Esophagus squamous epithelium (tissue), 5 donors: ENCODE measurements around the gene MMS22L. TPM values are rescaled to one million over a fixed set of nuclear protein-coding genes. Genes with fewer than 3 reads are reported as not detected.

ENCODE experiments used
- DNase-seq: peaks from one replicate; lab custom pipeline; 2025; lab: John Stamatoyannopoulos, UW
- H3K27ac ChIP-seq, 4 donors: fragments of 200-600 bp; sonication (generic); one replicate each; pipeline ENCODE4 v1.5.1; 2016 to 2019; ENCODE audit warnings: mild to moderate bottlenecking in 1 of 4
- H3K27me3 ChIP-seq, 4 donors: fragments of 200-600 bp; sonication (generic); 1 replicate in 3 of 4; 2 replicates in 1 of 4; pipeline versions ENCODE4 v1.5.1 to v1.6.0; 2017 to 2021; ENCODE audit warnings: antibody characterized with exemption in 1 of 4
- H3K36me3 ChIP-seq, 3 donors: fragments of 200-600 bp; sonication (generic); one replicate each; pipeline ENCODE4 v1.5.1; 2016 to 2019
- H3K4me1 ChIP-seq, 3 donors: fragments of 200-600 bp; sonication (generic); one replicate each; pipeline ENCODE4 v1.5.1; 2017 to 2019
- H3K4me3 ChIP-seq, 4 donors: fragments of 200-600 bp; sonication (generic); 1 replicate in 3 of 4; 2 replicates in 1 of 4; pipeline ENCODE4 v1.5.1; 2016 to 2019; ENCODE audit warnings: mild to moderate bottlenecking in 2 of 4, moderate library complexity in 1 of 4
- H3K9me3 ChIP-seq, 3 donors: fragments of 200-600 bp; sonication (generic); one replicate each; pipeline ENCODE4 v1.5.1; 2016 to 2019
- POLR2A ChIP-seq, 4 donors: fragments of 450-650 bp; IDR thresholded peaks; one replicate each; pipeline ENCODE4 v1.6.1; 2017; ENCODE audit warnings: antibody characterized with exemption in 4 of 4, mild to moderate bottlenecking in 4 of 4, moderate library complexity in 3 of 4
- WGBS, 2 donors: methylation state at CpG; one replicate each; pipeline ENCODE4 v1.1.5; 2018; 5-methylcytosine and 5-hydroxymethylcytosine counted together
- intact Hi-C: fragments of 100-400 bp; cut with DNase I; formaldehyde crosslinking; loops from one replicate; pipeline ENCODE4 v1.15.0; 2022
- total RNA-seq, 4 donors: library from RNA; depleted of rRNA; stranded (reverse); fragments of >200 nt; gene quantifications; one replicate each; pipeline ENCODE4 v1.1.0, GENCODE V29; 2016
- TF ChIP-seq, protein P1 (sequence below), 6 experiments: fragments of 450-650 bp in 4 of 6; fragments of 200-600 bp in 2 of 6; sonication (generic) in 2 of 6; IDR thresholded peaks; one replicate each; pipeline ENCODE4 v1.5.1; 2016 to 2019; ENCODE audit warnings: antibody characterized with exemption in 6 of 6, mild to moderate bottlenecking in 4 of 6, moderate library complexity in 4 of 6
- donor health status: DM: yes; HTN: yes; CAD: no.

Gene MMS22L
- total RNA-seq, 4 donors from 2014 or later, result 7.4 to 14.2 (median 9.7) TPM

GRCh38 chr6:97113170-97113569 is 169.8 kb downstream of the MMS22L start:
- WGBS, 2 donors, result 55 to 63% methylated on average over 1 of the region's 1 CpG
- DNase-seq, result no peak
- Histone ChIP-seq H3K4me1 (no peaks in the 10 kb centered on the region), H3K36me3 (no peaks in the 10 kb centered on the region), H3K9me3 (peaks cover 0 to 7% (median 0%) of the 10 kb centered on the region in 3 donors), H3K4me3 (no peak overlapping the region), H3K27me3 (no peaks in the 10 kb centered on the region), H3K27ac (no peak overlapping the region)
- TF ChIP-seq, protein P1, sequence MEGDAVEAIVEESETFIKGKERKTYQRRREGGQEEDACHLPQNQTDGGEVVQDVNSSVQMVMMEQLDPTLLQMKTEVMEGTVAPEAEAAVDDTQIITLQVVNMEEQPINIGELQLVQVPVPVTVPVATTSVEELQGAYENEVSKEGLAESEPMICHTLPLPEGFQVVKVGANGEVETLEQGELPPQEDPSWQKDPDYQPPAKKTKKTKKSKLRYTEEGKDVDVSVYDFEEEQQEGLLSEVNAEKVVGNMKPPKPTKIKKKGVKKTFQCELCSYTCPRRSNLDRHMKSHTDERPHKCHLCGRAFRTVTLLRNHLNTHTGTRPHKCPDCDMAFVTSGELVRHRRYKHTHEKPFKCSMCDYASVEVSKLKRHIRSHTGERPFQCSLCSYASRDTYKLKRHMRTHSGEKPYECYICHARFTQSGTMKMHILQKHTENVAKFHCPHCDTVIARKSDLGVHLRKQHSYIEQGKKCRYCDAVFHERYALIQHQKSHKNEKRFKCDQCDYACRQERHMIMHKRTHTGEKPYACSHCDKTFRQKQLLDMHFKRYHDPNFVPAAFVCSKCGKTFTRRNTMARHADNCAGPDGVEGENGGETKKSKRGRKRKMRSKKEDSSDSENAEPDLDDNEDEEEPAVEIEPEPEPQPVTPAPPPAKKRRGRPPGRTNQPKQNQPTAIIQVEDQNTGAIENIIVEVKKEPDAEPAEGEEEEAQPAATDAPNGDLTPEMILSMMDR (IDR thresholded peaks at IDR 0.05), result no peak
- TF ChIP-seq POLR2A (IDR thresholded peaks at IDR 0.05), result no peak
- intact Hi-C loops, result no loop called here

DNA sequence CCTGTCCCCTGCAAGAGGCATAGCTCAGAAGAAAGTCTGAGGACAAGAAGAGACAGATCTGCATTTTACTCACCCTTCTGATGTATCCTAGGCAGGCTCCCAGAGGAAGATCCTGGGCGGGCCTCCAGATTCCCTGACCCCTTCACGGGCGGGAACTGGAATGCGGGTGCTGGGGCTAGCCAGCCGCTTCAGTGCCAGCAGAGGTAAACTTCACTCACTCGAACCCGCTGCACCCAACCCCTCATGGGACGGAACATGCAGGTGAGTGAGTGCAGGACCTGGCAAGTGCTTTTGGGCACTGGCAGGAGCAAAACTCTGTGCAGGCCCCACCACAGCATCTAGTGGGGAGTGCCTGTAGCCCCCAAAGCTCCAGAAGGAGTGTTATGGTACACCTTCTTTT is 171.8 kb downstream of the MMS22L start:
- H3K9me3 ChIP-seq, result peaks cover 0 to 7% (median 0%) of the 10 kb centered on the region in 3 donors
- 90 to 97% methylated on average over 2 to 7 of the region's 8 CpGs for WGBS, 2 donors
- H3K4me3 ChIP-seq, result no peak overlapping the region
- H3K27ac ChIP-seq, result no peak overlapping the region
- H3K36me3 ChIP-seq, result no peaks in the 10 kb centered on the region
- intact Hi-C loops, result no loop called here
- no peak for TF ChIP-seq POLR2A (IDR thresholded peaks at IDR 0.05)
- TF ChIP-seq, protein P1 (IDR thresholded peaks at IDR 0.05), result no peak
- no peaks in the 10 kb centered on the region for H3K4me1 ChIP-seq
- DNase-seq, result no peak
- H3K27me3 ChIP-seq, result no peaks in the 10 kb centered on the region

DNA sequence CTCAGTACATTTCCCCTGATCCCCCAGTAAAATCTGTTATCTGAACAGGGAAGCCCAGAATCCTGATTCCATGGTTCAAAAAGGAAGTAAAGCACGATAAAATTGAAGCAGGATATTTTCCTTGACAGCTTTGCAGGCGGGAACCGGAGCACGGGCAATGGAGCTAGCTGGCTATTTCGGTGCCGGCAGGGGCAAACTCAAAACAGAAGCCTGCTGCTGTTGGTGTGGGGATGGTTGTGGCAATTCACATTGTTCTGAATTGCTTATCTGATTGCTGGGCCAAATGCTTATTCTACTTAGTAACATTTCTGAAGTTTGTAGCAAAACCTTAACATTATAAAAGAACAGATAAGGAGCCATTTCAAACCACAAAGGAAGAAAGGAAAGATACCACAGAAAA is 172.4 kb downstream of the MMS22L start:
- intact Hi-C loops, result no loop called here
- TF ChIP-seq POLR2A (IDR thresholded peaks at IDR 0.05), result no peak
- TF ChIP-seq, protein P1 (IDR thresholded peaks at IDR 0.05), result no peak

DNA sequence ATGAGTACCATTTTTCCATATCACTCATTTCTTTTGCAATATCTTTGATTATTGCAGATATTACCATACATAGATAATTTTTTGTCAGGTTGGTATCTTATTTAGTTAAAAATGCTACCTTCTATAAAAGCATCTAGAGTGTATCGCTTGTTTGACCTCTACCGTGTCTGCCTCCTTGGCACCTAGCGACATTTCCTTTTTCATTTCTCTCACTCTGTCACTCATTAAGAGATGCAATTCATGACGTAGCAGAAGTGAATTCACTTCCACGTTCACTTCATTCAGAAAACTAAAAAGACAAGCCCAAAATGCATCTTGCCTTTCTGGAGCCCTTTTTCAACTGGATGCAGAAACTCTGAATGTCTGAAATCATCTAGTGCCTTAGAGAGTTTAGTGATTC is 172.9 kb downstream of the MMS22L start:
- WGBS, 2 donors, result 67 to 71% methylated on average over 5 of the region's 5 CpGs
- H3K36me3 ChIP-seq, result no peaks in the 10 kb centered on the region
- TF ChIP-seq, protein P1 (IDR thresholded peaks at IDR 0.05), result no peak
- TF ChIP-seq POLR2A (IDR thresholded peaks at IDR 0.05), result no peak
- H3K27me3 ChIP-seq, result no peaks in the 10 kb centered on the region
- no peaks in the 10 kb centered on the region for H3K4me1 ChIP-seq
- intact Hi-C loops, result no loop called here
- H3K27ac ChIP-seq, result no peak overlapping the region
- H3K9me3 ChIP-seq, result peaks cover 0 to 7% (median 0%) of the 10 kb centered on the region in 3 donors
- H3K4me3 ChIP-seq, result no peak overlapping the region
- no peak for DNase-seq

More for the DNA sequence above, 172.4 kb downstream of the MMS22L start:
- Histone ChIP-seq H3K4me1 (no peaks in the 10 kb centered on the region), H3K4me3 (no peak overlapping the region), H3K27me3 (no peaks in the 10 kb centered on the region), H3K9me3 (peaks cover 0 to 7% (median 0%) of the 10 kb centered on the region in 3 donors), H3K27ac (no peak overlapping the region), H3K36me3 (no peaks in the 10 kb centered on the region)
- DNase-seq, result no peak
- 66 to 77% methylated on average over 4 to 6 of the region's 6 CpGs for WGBS, 2 donors

DNA sequence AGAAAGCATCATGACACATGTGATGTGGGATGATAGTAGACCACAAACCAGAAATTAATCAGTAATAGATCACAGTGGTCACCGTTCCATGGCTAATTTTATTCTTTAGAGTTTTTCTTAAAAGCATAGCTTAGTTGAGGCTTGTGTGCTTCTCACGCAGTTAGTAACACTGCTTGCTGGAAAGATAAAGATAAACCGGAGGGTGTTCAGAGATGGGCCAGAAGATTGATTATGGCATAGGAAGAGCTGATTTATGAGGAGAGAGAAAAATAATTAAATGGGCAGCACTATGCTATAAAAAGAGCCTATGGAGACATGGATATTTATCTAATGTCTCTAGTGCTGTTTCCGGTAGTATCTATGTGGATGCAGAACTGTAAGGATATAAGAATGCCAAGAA is 173.6 kb downstream of the MMS22L start:
- H3K4me3 ChIP-seq, result no peak overlapping the region
- no peaks in the 10 kb centered on the region for H3K27me3 ChIP-seq
- DNase-seq, result no peak
- intact Hi-C loops, result no loop called here
- no peak overlapping the region for H3K27ac ChIP-seq
- peaks cover 0 to 7% (median 0%) of the 10 kb centered on the region in 3 donors for H3K9me3 ChIP-seq
- no peak for TF ChIP-seq POLR2A (IDR thresholded peaks at IDR 0.05)
- TF ChIP-seq, protein P1 (IDR thresholded peaks at IDR 0.05), result no peak
- no peaks in the 10 kb centered on the region for H3K36me3 ChIP-seq
- H3K4me1 ChIP-seq, result no peaks in the 10 kb centered on the region
- 73 to 79% methylated on average over 4 of the region's 4 CpGs for WGBS, 2 donors
